ENCODE results near the gene ARFGAP1. TPM values are rescaled to one million over a fixed set of nuclear protein-coding genes. Genes with fewer than 3 reads are reported as not detected.

The ARFGAP1 gene
- total RNA-seq, 1 donor from 2014 or later: 93.8 TPM

GRCh38 chr20:63233924-63234323 is 38.7 kb upstream of the ARFGAP1 start:
- intact Hi-C loops (cut with micrococcal nuclease): no loop called here
- Mint-ChIP-seq H3K27ac (no peak overlapping the region), H3K27me3 (ENCODE audit: low read depth) (peaks cover 34% of the 10 kb centered on the region), H3K4me1 (ENCODE audit: low read depth) (peaks cover 1% of the 10 kb centered on the region), H3K36me3 (ENCODE audit: low read depth) (no peaks in the 10 kb centered on the region), H3K4me3 (ENCODE audit: low read depth) (no peak overlapping the region), H3K9me3 (no peaks in the 10 kb centered on the region)
- no peak for DNase-seq (ENCODE audit: low spot score)

GRCh38 chr20:63234693-63235398 is 37.8 kb upstream of the ARFGAP1 start:
- Mint-ChIP-seq H3K4me1 (ENCODE audit: low read depth) (peaks cover 1% of the 10 kb centered on the region), H3K27me3 (ENCODE audit: low read depth) (peaks cover 26% of the 10 kb centered on the region), H3K9me3 (no peaks in the 10 kb centered on the region), H3K27ac (no peak overlapping the region), H3K36me3 (ENCODE audit: low read depth) (no peaks in the 10 kb centered on the region), H3K4me3 (ENCODE audit: low read depth) (no peak overlapping the region)
- DNase-seq (ENCODE audit: low spot score): no peak
- intact Hi-C loops (cut with micrococcal nuclease): no loop called here

- no peak within 1 kb of the TSS for H3K4me3 Mint-ChIP-seq (ENCODE audit: low read depth)
- peaks cover 19% of the 10 kb centered on the region for H3K27me3 Mint-ChIP-seq (ENCODE audit: low read depth)
- H3K36me3 Mint-ChIP-seq (ENCODE audit: low read depth): no peaks in the 10 kb centered on the region
- H3K9me3 Mint-ChIP-seq: no peaks in the 10 kb centered on the region
- peaks cover 1% of the 10 kb centered on the region for H3K4me1 Mint-ChIP-seq (ENCODE audit: low read depth)
- intact Hi-C loops (cut with micrococcal nuclease): no loop called here
- H3K27ac Mint-ChIP-seq: no peak within 1 kb of the TSS
- no peak for DNase-seq (ENCODE audit: low spot score)
Observed at GRCh38 chr20:63235399-63235983, 37.1 kb upstream of the ARFGAP1 start, which contains the start of gene BIRC7. Gene BIRC7 (plus strand): TSS chr20:63235905. CDS start chr20:63236097, 192 bp downstream.

GRCh38 chr20:63236116-63236837 is 36.3 kb upstream of the ARFGAP1 start:
- H3K4me1 Mint-ChIP-seq (ENCODE audit: low read depth): peaks cover 1% of the 10 kb centered on the region
- H3K27me3 Mint-ChIP-seq (ENCODE audit: low read depth): peaks cover 12% of the 10 kb centered on the region
- H3K9me3 Mint-ChIP-seq: no peaks in the 10 kb centered on the region
- intact Hi-C loops (cut with micrococcal nuclease): no loop called here
- DNase-seq (ENCODE audit: low spot score): no peak
- no peaks in the 10 kb centered on the region for H3K36me3 Mint-ChIP-seq (ENCODE audit: low read depth)
- no peak overlapping the region for H3K4me3 Mint-ChIP-seq (ENCODE audit: low read depth)
- no peak overlapping the region for H3K27ac Mint-ChIP-seq

- DNase-seq (ENCODE audit: low spot score): no peak
- intact Hi-C loops (cut with micrococcal nuclease): no loop called here
- H3K27me3 Mint-ChIP-seq (ENCODE audit: low read depth): no peaks in the 10 kb centered on the region
- peaks cover 1% of the 10 kb centered on the region for H3K4me1 Mint-ChIP-seq (ENCODE audit: low read depth)
- no peaks in the 10 kb centered on the region for H3K36me3 Mint-ChIP-seq (ENCODE audit: low read depth)
- no peak overlapping the region for H3K27ac Mint-ChIP-seq
- no peak overlapping the region for H3K4me3 Mint-ChIP-seq (ENCODE audit: low read depth)
- no peaks in the 10 kb centered on the region for H3K9me3 Mint-ChIP-seq
Observed at GRCh38 chr20:63238031-63238430, 34.6 kb upstream of the ARFGAP1 start.

- Mint-ChIP-seq H3K4me3 (ENCODE audit: low read depth) (no peak overlapping the region), H3K36me3 (ENCODE audit: low read depth) (no peaks in the 10 kb centered on the region)
- DNase-seq (ENCODE audit: low spot score): no peak
Observed at GRCh38 chr20:63238514-63239125, 34.0 kb upstream of the ARFGAP1 start.

GRCh38 chr20:63239431-63239830 is 33.2 kb upstream of the ARFGAP1 start:
- intact Hi-C loops (cut with micrococcal nuclease): no loop called here
- Mint-ChIP-seq H3K27ac (no peak overlapping the region), H3K4me3 (ENCODE audit: low read depth) (no peak overlapping the region), H3K36me3 (ENCODE audit: low read depth) (no peaks in the 10 kb centered on the region), H3K27me3 (ENCODE audit: low read depth) (no peaks in the 10 kb centered on the region), H3K4me1 (ENCODE audit: low read depth) (peaks cover 1% of the 10 kb centered on the region), H3K9me3 (no peaks in the 10 kb centered on the region)
- DNase-seq (ENCODE audit: low spot score): no peak

More at GRCh38 chr20:63238514-63239125, 34.0 kb upstream of the ARFGAP1 start:
- H3K9me3 Mint-ChIP-seq: no peaks in the 10 kb centered on the region
- no peaks in the 10 kb centered on the region for H3K27me3 Mint-ChIP-seq (ENCODE audit: low read depth)
- peaks cover 1% of the 10 kb centered on the region for H3K4me1 Mint-ChIP-seq (ENCODE audit: low read depth)
- no peak overlapping the region for H3K27ac Mint-ChIP-seq
- intact Hi-C loops (cut with micrococcal nuclease): no loop called here

- no peak for DNase-seq (ENCODE audit: low spot score)
- no peaks in the 10 kb centered on the region for H3K27me3 Mint-ChIP-seq (ENCODE audit: low read depth)
- intact Hi-C loops (cut with micrococcal nuclease): no loop called here
- H3K4me3 Mint-ChIP-seq (ENCODE audit: low read depth): no peak overlapping the region
- H3K9me3 Mint-ChIP-seq: no peaks in the 10 kb centered on the region
- no peaks in the 10 kb centered on the region for H3K36me3 Mint-ChIP-seq (ENCODE audit: low read depth)
- no peak overlapping the region for H3K27ac Mint-ChIP-seq
- no peaks in the 10 kb centered on the region for H3K4me1 Mint-ChIP-seq (ENCODE audit: low read depth)
Observed at GRCh38 chr20:63240004-63240403, 32.6 kb upstream of the ARFGAP1 start.

- Mint-ChIP-seq H3K4me1 (ENCODE audit: low read depth) (no peaks in the 10 kb centered on the region), H3K27ac (no peak overlapping the region), H3K9me3 (no peaks in the 10 kb centered on the region), H3K27me3 (ENCODE audit: low read depth) (peaks cover 2% of the 10 kb centered on the region), H3K4me3 (ENCODE audit: low read depth) (no peak overlapping the region), H3K36me3 (ENCODE audit: low read depth) (no peaks in the 10 kb centered on the region)
- intact Hi-C loops (cut with micrococcal nuclease): no loop called here
- no peak for DNase-seq (ENCODE audit: low spot score)
Observed at GRCh38 chr20:63241272-63241671, 31.3 kb upstream of the ARFGAP1 start.

- Mint-ChIP-seq H3K9me3 (no peaks in the 10 kb centered on the region), H3K4me1 (ENCODE audit: low read depth) (no peaks in the 10 kb centered on the region), H3K27ac (no peak overlapping the region), H3K36me3 (ENCODE audit: low read depth) (no peaks in the 10 kb centered on the region), H3K27me3 (ENCODE audit: low read depth) (peaks cover 2% of the 10 kb centered on the region), H3K4me3 (ENCODE audit: low read depth) (no peak overlapping the region)
- DNase-seq (ENCODE audit: low spot score): no peak
- intact Hi-C loops (cut with micrococcal nuclease): no loop called here
Observed at GRCh38 chr20:63242736-63243135, 29.9 kb upstream of the ARFGAP1 start.

- Mint-ChIP-seq H3K27me3 (ENCODE audit: low read depth) (peaks cover 7% of the 10 kb centered on the region), H3K27ac (no peak overlapping the region), H3K36me3 (ENCODE audit: low read depth) (no peaks in the 10 kb centered on the region), H3K4me3 (ENCODE audit: low read depth) (no peak overlapping the region), H3K4me1 (ENCODE audit: low read depth) (no peaks in the 10 kb centered on the region), H3K9me3 (no peaks in the 10 kb centered on the region)
- intact Hi-C loops (cut with micrococcal nuclease): no loop called here
- DNase-seq (ENCODE audit: low spot score): no peak
Observed at GRCh38 chr20:63243604-63244247, 28.9 kb upstream of the ARFGAP1 start.

GRCh38 chr20:63244468-63244867 is 28.1 kb upstream of the ARFGAP1 start:
- H3K27me3 Mint-ChIP-seq (ENCODE audit: low read depth): peaks cover 7% of the 10 kb centered on the region
- H3K36me3 Mint-ChIP-seq (ENCODE audit: low read depth): no peaks in the 10 kb centered on the region
- intact Hi-C loops (cut with micrococcal nuclease): no loop called here
- H3K9me3 Mint-ChIP-seq: no peaks in the 10 kb centered on the region
- H3K4me1 Mint-ChIP-seq (ENCODE audit: low read depth): no peaks in the 10 kb centered on the region
- no peak overlapping the region for H3K27ac Mint-ChIP-seq
- H3K4me3 Mint-ChIP-seq (ENCODE audit: low read depth): no peak overlapping the region
- no peak for DNase-seq (ENCODE audit: low spot score)
